Mucosa of rectum (tissue), 2 donors: ENCODE data around the gene CRYBG1.
A peak's percentile ranks its signal among the peaks of the same experiment; 100 is the strongest.

Source experiments
- H3K27ac ChIP-seq, 2 donors: one replicate each; pipeline ENCODE4 v1.7.0; 2013; ENCODE audit warnings: inconsistent platforms in 2 of 2, low read depth in 2 of 2, low read length in 2 of 2
- H3K27me3 ChIP-seq, 2 donors: one replicate each; pipeline ENCODE4 v1.7.0; 2013; ENCODE audit warnings: low read length in 2 of 2; ENCODE audit not compliant: control insufficient read depth in 2 of 2, insufficient read depth in 2 of 2
- H3K36me3 ChIP-seq, 2 donors: one replicate each; pipeline ENCODE4 v1.7.0; 2013; ENCODE audit warnings: low read length in 2 of 2; ENCODE audit not compliant: control insufficient read depth in 2 of 2, insufficient read depth in 2 of 2
- H3K4me1 ChIP-seq, 2 donors: one replicate each; pipeline ENCODE4 v1.7.0; 2013; ENCODE audit warnings: low read length in 2 of 2, mild to moderate bottlenecking in 1 of 2; ENCODE audit not compliant: control insufficient read depth in 2 of 2, insufficient read depth in 2 of 2
- H3K4me3 ChIP-seq, 2 donors: one replicate each; pipeline ENCODE4 v1.7.0; 2013; ENCODE audit warnings: low read length in 2 of 2
- H3K9ac ChIP-seq, 2 donors: one replicate each; pipeline ENCODE4 v1.7.0; 2013; ENCODE audit warnings: low read length in 2 of 2, low read depth in 1 of 2, mild to moderate bottlenecking in 1 of 2
- H3K9me3 ChIP-seq, 2 donors: one replicate each; pipeline ENCODE4 v1.7.0; 2013; ENCODE audit warnings: low read length in 2 of 2; ENCODE audit not compliant: control insufficient read depth in 2 of 2
- donor health status: healthy.
- donor health status: Normal muscosa, but diverticular disease.

The CRYBG1 gene

GRCh38 chr6:106360410-106360988 is at the start of gene CRYBG1:
TSS of gene CRYBG1 (plus strand) at chr6:106360717. CDS start at chr6:106360909, 192 bp downstream.
- peaks cover 5 to 6% of the 10 kb centered on the region in 2 donors for H3K4me1 ChIP-seq
- H3K27ac ChIP-seq: no peak within 1 kb of the TSS
- H3K9me3 ChIP-seq: no peaks in the 10 kb centered on the region
- peaks cover 2 to 3% of the 10 kb centered on the region in 2 donors for H3K27me3 ChIP-seq
- no peaks in the 10 kb centered on the region for H3K36me3 ChIP-seq
- peak within 1 kb of the TSS; percentile 41 to 75 for H3K9ac ChIP-seq
- H3K4me3 ChIP-seq: peak within 1 kb of the TSS; percentile 68 to 72

GRCh38 chr6:106315765-106316374 is 44.6 kb upstream of the CRYBG1 start:
- H3K27me3 ChIP-seq: no peaks in the 10 kb centered on the region
- H3K9ac ChIP-seq: no peak overlapping the region
- H3K4me1 ChIP-seq: no peaks in the 10 kb centered on the region
- peaks cover 6 to 12% of the 10 kb centered on the region in 2 donors for H3K36me3 ChIP-seq
- H3K4me3 ChIP-seq: no peak overlapping the region
- H3K27ac ChIP-seq: no peak overlapping the region
- H3K9me3 ChIP-seq: no peaks in the 10 kb centered on the region

- no peak overlapping the region for H3K9ac ChIP-seq
- H3K27ac ChIP-seq: no peak overlapping the region
- H3K36me3 ChIP-seq: peaks cover 6 to 12% of the 10 kb centered on the region in 2 donors
- no peaks in the 10 kb centered on the region for H3K4me1 ChIP-seq
- H3K27me3 ChIP-seq: no peaks in the 10 kb centered on the region
- no peak overlapping the region for H3K4me3 ChIP-seq
- H3K9me3 ChIP-seq: no peaks in the 10 kb centered on the region
Observed at GRCh38 chr6:106316375-106316766, 44.1 kb upstream of the CRYBG1 start.

- Histone ChIP-seq H3K27ac (no peak overlapping the region), H3K27me3 (no peaks in the 10 kb centered on the region), H3K9me3 (no peaks in the 10 kb centered on the region), H3K36me3 (peaks cover 6 to 12% of the 10 kb centered on the region in 2 donors), H3K9ac (no peak overlapping the region), H3K4me1 (no peaks in the 10 kb centered on the region), H3K4me3 (no peak overlapping the region)
Observed at GRCh38 chr6:106318061-106318460, 42.5 kb upstream of the CRYBG1 start.

GRCh38 chr6:106318851-106319250 is 41.7 kb upstream of the CRYBG1 start:
- Histone ChIP-seq H3K4me1 (peaks cover 0 to 2% of the 10 kb centered on the region in 2 donors), H3K36me3 (peaks cover 6 to 12% of the 10 kb centered on the region in 2 donors), H3K9me3 (no peaks in the 10 kb centered on the region), H3K9ac (no peak overlapping the region), H3K27ac (no peak overlapping the region), H3K4me3 (no peak overlapping the region), H3K27me3 (no peaks in the 10 kb centered on the region)

- Histone ChIP-seq H3K9ac (no peak overlapping the region), H3K4me1 (peaks cover 0 to 12% of the 10 kb centered on the region in 2 donors), H3K27ac (no peak overlapping the region), H3K36me3 (no peaks in the 10 kb centered on the region), H3K27me3 (no peaks in the 10 kb centered on the region), H3K4me3 (no peak overlapping the region), H3K9me3 (no peaks in the 10 kb centered on the region)
Observed at GRCh38 chr6:106321940-106322339, 38.6 kb upstream of the CRYBG1 start.

GRCh38 chr6:106324726-106325335 is 35.7 kb upstream of the CRYBG1 start:
- H3K4me3 ChIP-seq: peak overlapping the region; percentile 96 to 98
- H3K9ac ChIP-seq: peak overlapping the region; percentile 91 to 93
- peaks cover 0 to 12% of the 10 kb centered on the region in 2 donors for H3K4me1 ChIP-seq
- H3K9me3 ChIP-seq: no peaks in the 10 kb centered on the region
- H3K27ac ChIP-seq: peak overlapping the region; percentile 98 to 99
- H3K36me3 ChIP-seq: no peaks in the 10 kb centered on the region
- H3K27me3 ChIP-seq: peaks cover 3 to 4% of the 10 kb centered on the region in 2 donors

GRCh38 chr6:106325336-106326178 is 35.0 kb upstream of the CRYBG1 start, which contains the start of gene ATG5:
TSS of gene ATG5 (minus strand) at chr6:106325760. CDS start at chr6:106316208, 9,552 bp downstream.
- Histone ChIP-seq H3K4me1 (peaks cover 0 to 12% of the 10 kb centered on the region in 2 donors), H3K9ac (peak within 1 kb of the TSS; percentile 91 to 93), H3K27me3 (peaks cover 3 to 4% of the 10 kb centered on the region in 2 donors), H3K36me3 (no peaks in the 10 kb centered on the region), H3K27ac (peak within 1 kb of the TSS; percentile 98 to 99), H3K4me3 (peak within 1 kb of the TSS; percentile 96 to 98), H3K9me3 (no peaks in the 10 kb centered on the region)

- Histone ChIP-seq H3K9ac (no peak overlapping the region), H3K36me3 (no peaks in the 10 kb centered on the region), H3K27me3 (no peaks in the 10 kb centered on the region), H3K4me1 (peaks cover 0 to 6% of the 10 kb centered on the region in 2 donors), H3K9me3 (no peaks in the 10 kb centered on the region), H3K27ac (no peak overlapping the region), H3K4me3 (no peak overlapping the region)
Observed at GRCh38 chr6:106334646-106335448, 25.7 kb upstream of the CRYBG1 start.
